Karpas-422 (cell line): ENCODE data around the gene LHFPL4. TPM values are rescaled to one million over a fixed set of nuclear protein-coding genes. Genes with fewer than 3 reads are reported as not detected.
"Not testable (repeated sequence)": the region's sequence is repeated elsewhere in the genome, so short reads cannot be mapped to it uniquely, and the experiment has no call there.

Source experiments
- DNase-seq: peaks from one replicate; pipeline ENCODE4 v3.0.0-alpha.2; 2015
- H2AFZ ChIP-seq: fragments of 200-600 bp; sonication (generic); 2 replicates; pipeline ENCODE4 v1.6.1; 2014; ENCODE audit warnings: antibody characterized with exemption, low read length, mixed read lengths
- H3K27ac ChIP-seq: fragments of 200-600 bp; sonication (generic); 2 replicates; pipeline ENCODE4 v1.5.1; 2014; ENCODE audit warnings: mild to moderate bottlenecking, low read length, moderate library complexity
- H3K27me3 ChIP-seq: fragments of 200-600 bp; sonication (generic); 2 replicates; pipeline ENCODE4 v1.6.1; 2014; ENCODE audit warnings: low read length, mixed read lengths
- H3K36me3 ChIP-seq: fragments of 200-600 bp; sonication (generic); 2 replicates; pipeline ENCODE4 v1.6.1; 2014; ENCODE audit warnings: low read length, mixed read lengths; ENCODE audit not compliant: insufficient read depth
- H3K4me1 ChIP-seq: fragments of 200-600 bp; sonication (generic); 2 replicates; pipeline ENCODE4 v1.6.1; 2014; ENCODE audit warnings: mild to moderate bottlenecking, low read length, mixed read lengths
- H3K4me2 ChIP-seq: fragments of 200-600 bp; sonication (generic); 2 replicates; pipeline ENCODE4 v1.6.1; 2014; ENCODE audit warnings: low read length, low read depth, mild to moderate bottlenecking; ENCODE audit not compliant: poor library complexity, severe bottlenecking
- H3K4me3 ChIP-seq: fragments of 200-600 bp; sonication (generic); 2 replicates; pipeline ENCODE4 v1.5.1; 2014; ENCODE audit warnings: mild to moderate bottlenecking, antibody characterized with exemption, low read length, mixed read lengths
- H3K79me2 ChIP-seq: fragments of 200-600 bp; sonication (generic); 2 replicates; pipeline ENCODE4 v1.6.1; 2014; ENCODE audit warnings: mild to moderate bottlenecking, low read length, mixed read lengths
- H3K9ac ChIP-seq: fragments of 200-600 bp; sonication (generic); 2 replicates; pipeline ENCODE4 v1.6.0; 2014; ENCODE audit warnings: low read length
- H3K9me2 ChIP-seq: fragments of 200-600 bp; sonication (generic), shearing (Covaris generic); replicated peaks from 2 replicates; pipeline ENCODE4 v1.6.0; 2014; ENCODE audit warnings: mild to moderate bottlenecking, low read length, moderate library complexity; ENCODE audit not compliant: insufficient read depth
- H3K9me3 ChIP-seq: fragments of 300-700, 200-600 bp; sonication (generic); 2 replicates; pipeline ENCODE4 v1.6.1; 2014; ENCODE audit warnings: low read length, mixed read lengths
- H4K20me1 ChIP-seq: fragments of 200-600 bp; sonication (generic); 2 replicates; pipeline ENCODE4 v1.6.1; 2014; ENCODE audit warnings: mild to moderate bottlenecking, antibody characterized with exemption, low read length, low read depth; ENCODE audit not compliant: insufficient read depth
- total RNA-seq: library from RNA; depleted of rRNA; stranded (reverse); fragments of >200 nt; shearing (Covaris generic); gene quantifications from 2 replicates; pipeline ENCODE4 v1.2.3, GENCODE V29; 2014; ENCODE audit warnings: low replicate concordance

The LHFPL4 gene
- total RNA-seq, 1 experiment from 2014 or later: not detected

DNA sequence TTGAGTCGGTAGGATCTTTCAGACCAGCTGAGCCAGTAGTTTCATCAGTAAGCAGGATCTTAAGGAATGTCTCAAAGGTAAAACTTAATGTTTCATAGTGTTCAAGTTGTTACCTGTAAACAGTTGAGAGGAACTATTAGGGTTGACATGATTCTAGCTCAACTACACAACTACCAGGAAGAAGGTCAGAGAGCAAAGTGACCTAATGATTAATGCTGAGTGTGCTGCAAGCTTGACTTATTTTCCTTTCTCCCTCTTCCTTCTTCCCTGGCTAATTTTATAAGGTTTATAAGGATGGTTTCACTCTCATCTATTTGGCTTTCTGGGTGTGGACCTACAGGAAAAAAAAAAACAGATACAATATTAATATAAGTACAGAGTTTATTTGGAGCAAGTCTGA lies 30.2 kb upstream of the LHFPL4 start:
- Histone ChIP-seq H3K4me1 (no peaks in the 10 kb centered on the region), H3K4me3 (no peak overlapping the region), H3K9ac (no peak overlapping the region), H3K79me2 (no peaks in the 10 kb centered on the region), H3K27ac (no peak overlapping the region), H3K9me3 (no peaks in the 10 kb centered on the region), H3K36me3 (no peaks in the 10 kb centered on the region), H4K20me1 (no peaks in the 10 kb centered on the region), H3K27me3 (no peaks in the 10 kb centered on the region), H3K9me2 (no peaks in the 10 kb centered on the region), H3K4me2 (no peak overlapping the region), H2AFZ (no peak overlapping the region)
- DNase-seq: no peak

DNA sequence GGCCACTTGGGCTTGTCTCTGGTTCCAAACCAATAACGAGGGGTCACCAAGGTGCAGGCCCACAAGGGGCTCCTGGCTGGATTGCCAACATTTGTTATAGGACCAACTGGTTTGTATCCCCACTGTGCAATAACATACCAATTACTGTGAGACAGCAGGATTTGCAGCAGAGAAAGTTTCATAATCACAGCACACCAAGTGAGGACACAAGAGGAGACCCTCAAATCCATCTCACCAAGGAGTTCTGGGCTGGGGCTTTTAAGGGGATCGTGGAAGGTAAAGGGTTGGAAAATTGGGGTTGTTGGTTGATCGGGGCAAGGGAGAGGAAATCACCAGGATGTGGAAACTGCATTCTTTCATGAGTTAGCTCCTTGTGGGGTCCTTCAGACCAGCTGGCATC lies 29.7 kb upstream of the LHFPL4 start:
- Histone ChIP-seq H3K36me3 (no peaks in the 10 kb centered on the region), H3K4me1 (no peaks in the 10 kb centered on the region), H3K27ac (no peak overlapping the region), H3K79me2 (no peaks in the 10 kb centered on the region), H4K20me1 (no peaks in the 10 kb centered on the region), H3K4me3 (no peak overlapping the region), H3K9me2 (no peaks in the 10 kb centered on the region), H3K9ac (no peak overlapping the region), H3K9me3 (no peaks in the 10 kb centered on the region), H3K27me3 (no peaks in the 10 kb centered on the region), H3K4me2 (no peak overlapping the region), H2AFZ (no peak overlapping the region)
- no peak for DNase-seq

DNA sequence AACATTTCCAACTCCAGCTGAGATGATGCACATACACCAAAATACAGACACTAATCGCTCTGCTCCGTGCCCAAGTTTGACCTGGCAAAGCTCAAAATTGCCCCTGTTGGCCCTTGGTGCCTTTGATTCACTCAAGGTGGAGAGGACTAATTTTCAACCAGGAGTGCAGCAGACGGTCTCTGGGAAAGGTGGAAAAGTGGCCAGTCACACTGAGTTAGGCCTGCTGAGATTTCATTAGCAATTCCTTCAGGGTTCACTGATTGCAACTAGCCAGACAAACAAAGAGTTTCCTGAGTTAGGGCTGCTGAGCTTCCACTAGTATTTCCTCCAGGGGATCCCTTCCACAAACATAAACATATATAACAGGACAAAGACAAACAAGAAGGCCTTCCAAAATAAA lies 28.7 kb upstream of the LHFPL4 start:
- Histone ChIP-seq H3K27me3 (no peaks in the 10 kb centered on the region), H3K79me2 (no peaks in the 10 kb centered on the region), H3K27ac (no peak overlapping the region), H3K36me3 (no peaks in the 10 kb centered on the region), H3K9me2 (no peaks in the 10 kb centered on the region), H3K4me2 (no peak overlapping the region), H3K4me3 (no peak overlapping the region), H4K20me1 (no peaks in the 10 kb centered on the region), H3K9ac (no peak overlapping the region), H2AFZ (no peak overlapping the region), H3K9me3 (no peaks in the 10 kb centered on the region), H3K4me1 (no peaks in the 10 kb centered on the region)
- no peak for DNase-seq

DNA sequence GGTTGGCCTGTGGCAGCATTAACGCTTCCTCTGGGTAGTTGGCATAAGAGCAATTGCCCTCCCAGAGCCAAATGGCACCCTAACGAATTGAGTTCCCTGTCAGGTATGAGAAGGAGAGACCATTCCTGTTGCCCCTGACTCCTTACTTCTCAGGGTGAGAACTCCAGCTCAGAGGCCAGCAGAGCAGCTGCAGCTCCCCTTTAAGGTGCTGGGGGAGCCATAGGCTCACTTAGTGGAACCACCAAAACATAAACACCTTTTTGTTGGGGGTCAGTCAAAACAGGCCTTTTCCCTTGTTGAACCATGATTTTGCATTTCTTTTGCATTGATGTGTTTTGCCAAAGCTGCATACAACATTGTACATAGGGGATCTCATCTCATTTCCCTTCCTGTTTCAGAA lies 28.1 kb upstream of the LHFPL4 start:
- Histone ChIP-seq H3K27ac (no peak overlapping the region), H3K36me3 (no peaks in the 10 kb centered on the region)

DNA sequence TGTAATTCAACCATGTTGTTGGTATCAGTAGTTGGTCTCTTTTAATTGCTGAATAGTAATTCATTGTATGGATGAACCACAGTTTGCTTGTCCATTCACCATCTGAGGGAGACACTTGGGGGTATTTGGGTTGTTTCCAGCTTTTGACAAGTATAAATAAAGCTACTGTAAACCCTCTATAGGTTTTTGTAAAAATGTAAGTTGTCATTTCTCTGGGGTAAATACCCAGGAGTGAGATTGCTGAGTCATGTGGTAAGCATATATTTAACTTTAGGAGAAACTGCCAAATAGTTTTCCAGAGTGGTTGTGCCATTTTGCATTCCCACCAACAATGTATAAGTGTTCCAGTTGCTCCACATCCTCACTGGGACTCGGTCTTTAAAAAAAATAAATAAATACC lies 15.4 kb upstream of the LHFPL4 start:
- DNase-seq: no peak
- no peaks in the 10 kb centered on the region for H4K20me1 ChIP-seq
- H3K79me2 ChIP-seq: no peaks in the 10 kb centered on the region
- H3K27ac ChIP-seq: no peak overlapping the region
- H3K4me1 ChIP-seq: no peaks in the 10 kb centered on the region
- H3K9me3 ChIP-seq: no peaks in the 10 kb centered on the region
- H3K4me3 ChIP-seq: no peak overlapping the region
- no peak overlapping the region for H2AFZ ChIP-seq
- H3K36me3 ChIP-seq: no peaks in the 10 kb centered on the region
- no peak overlapping the region for H3K9ac ChIP-seq
- no peaks in the 10 kb centered on the region for H3K27me3 ChIP-seq
- H3K4me2 ChIP-seq: no peak overlapping the region
- H3K9me2 ChIP-seq: no peaks in the 10 kb centered on the region

More for the DNA sequence above, 28.1 kb upstream of the LHFPL4 start:
- no peaks in the 10 kb centered on the region for H3K79me2 ChIP-seq
- no peaks in the 10 kb centered on the region for H3K4me1 ChIP-seq
- H4K20me1 ChIP-seq: no peaks in the 10 kb centered on the region
- H3K4me3 ChIP-seq: no peak overlapping the region
- no peak overlapping the region for H3K9ac ChIP-seq
- no peak for DNase-seq
- no peaks in the 10 kb centered on the region for H3K9me3 ChIP-seq
- no peaks in the 10 kb centered on the region for H3K27me3 ChIP-seq
- H2AFZ ChIP-seq: no peak overlapping the region
- H3K9me2 ChIP-seq: no peaks in the 10 kb centered on the region
- no peak overlapping the region for H3K4me2 ChIP-seq

DNA sequence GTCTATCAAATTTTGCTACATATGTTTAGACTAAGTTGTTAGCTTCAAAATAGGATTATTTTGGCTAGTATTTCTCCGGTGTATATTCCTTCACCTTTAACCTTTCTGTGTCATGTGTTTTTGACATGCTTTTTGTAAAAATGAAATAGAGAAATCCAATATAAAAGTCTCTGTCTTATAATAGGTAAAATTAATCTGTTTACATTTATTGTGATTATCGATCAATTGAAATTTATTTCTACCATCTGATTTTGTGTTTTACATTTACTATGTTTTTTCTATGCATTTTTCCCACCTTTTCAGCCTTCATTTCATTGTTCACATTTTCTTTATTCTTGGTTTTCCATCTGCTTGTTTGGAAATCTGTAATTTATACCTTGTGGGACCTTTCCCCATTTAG lies 11.7 kb upstream of the LHFPL4 start:
- H4K20me1 ChIP-seq: no peaks in the 10 kb centered on the region
- no peak overlapping the region for H3K27ac ChIP-seq
- H3K9me3 ChIP-seq: no peaks in the 10 kb centered on the region
- no peak overlapping the region for H3K4me2 ChIP-seq
- no peak for DNase-seq
- H3K9me2 ChIP-seq: no peaks in the 10 kb centered on the region
- H3K4me3 ChIP-seq: no peak overlapping the region
- H3K79me2 ChIP-seq: no peaks in the 10 kb centered on the region
- no peaks in the 10 kb centered on the region for H3K27me3 ChIP-seq
- no peaks in the 10 kb centered on the region for H3K36me3 ChIP-seq
- H2AFZ ChIP-seq: no peak overlapping the region
- H3K4me1 ChIP-seq: no peaks in the 10 kb centered on the region
- no peak overlapping the region for H3K9ac ChIP-seq

DNA sequence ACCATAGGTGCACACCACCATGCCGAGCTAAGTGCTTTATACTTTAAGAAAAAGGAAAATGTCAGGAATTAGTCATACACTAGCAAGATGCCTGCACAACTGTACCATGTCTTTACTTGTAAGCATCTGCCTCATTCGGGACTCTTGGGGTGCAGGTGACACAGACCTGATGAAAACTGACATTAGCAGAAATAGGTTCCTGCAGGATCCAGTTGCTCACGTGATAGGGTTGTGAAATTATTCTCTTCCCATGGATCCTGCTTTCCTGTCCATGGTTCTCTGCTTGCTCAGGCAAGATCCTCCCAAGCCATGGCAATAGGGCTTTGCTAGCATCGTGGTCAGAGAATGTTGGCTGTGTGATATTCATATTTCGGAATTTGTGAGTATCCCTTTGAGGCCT lies 10.2 kb upstream of the LHFPL4 start:
- no peaks in the 10 kb centered on the region for H4K20me1 ChIP-seq
- no peak overlapping the region for H3K27ac ChIP-seq
- no peak overlapping the region for H2AFZ ChIP-seq
- H3K79me2 ChIP-seq: no peaks in the 10 kb centered on the region
- no peak overlapping the region for H3K4me2 ChIP-seq
- no peaks in the 10 kb centered on the region for H3K9me2 ChIP-seq
- H3K9ac ChIP-seq: no peak overlapping the region
- no peaks in the 10 kb centered on the region for H3K4me1 ChIP-seq
- no peak overlapping the region for H3K4me3 ChIP-seq
- H3K36me3 ChIP-seq: no peaks in the 10 kb centered on the region
- no peaks in the 10 kb centered on the region for H3K9me3 ChIP-seq
- no peak for DNase-seq
- H3K27me3 ChIP-seq: no peaks in the 10 kb centered on the region

DNA sequence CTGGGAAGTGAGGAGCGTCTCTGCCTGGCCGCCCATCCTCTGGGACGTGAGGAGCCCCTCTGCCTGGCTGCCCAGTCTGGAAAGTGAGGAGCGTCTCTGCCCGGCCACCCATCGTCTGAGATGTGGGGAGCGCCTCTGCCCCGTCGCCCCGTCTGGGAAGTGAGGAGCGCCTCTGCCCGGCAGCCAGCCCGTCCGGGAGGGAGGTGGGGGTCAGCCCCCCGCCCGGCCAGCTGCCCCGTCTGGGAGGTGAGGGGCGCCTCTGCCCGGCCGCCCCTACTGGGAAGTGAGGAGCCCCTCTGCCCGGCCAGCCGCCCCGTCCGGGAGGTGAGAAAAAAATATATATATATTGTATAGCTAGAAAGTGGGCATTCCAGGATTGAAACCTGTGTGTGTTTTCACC lies 6.4 kb upstream of the LHFPL4 start:
- not testable (repeated sequence) for H3K4me2 ChIP-seq, H3K79me2 ChIP-seq, H3K4me1 ChIP-seq, H3K27ac ChIP-seq, DNase-seq, H3K27me3 ChIP-seq, H2AFZ ChIP-seq, H4K20me1 ChIP-seq, H3K36me3 ChIP-seq, H3K9ac ChIP-seq, H3K9me2 ChIP-seq, H3K4me3 ChIP-seq, H3K9me3 ChIP-seq

DNA sequence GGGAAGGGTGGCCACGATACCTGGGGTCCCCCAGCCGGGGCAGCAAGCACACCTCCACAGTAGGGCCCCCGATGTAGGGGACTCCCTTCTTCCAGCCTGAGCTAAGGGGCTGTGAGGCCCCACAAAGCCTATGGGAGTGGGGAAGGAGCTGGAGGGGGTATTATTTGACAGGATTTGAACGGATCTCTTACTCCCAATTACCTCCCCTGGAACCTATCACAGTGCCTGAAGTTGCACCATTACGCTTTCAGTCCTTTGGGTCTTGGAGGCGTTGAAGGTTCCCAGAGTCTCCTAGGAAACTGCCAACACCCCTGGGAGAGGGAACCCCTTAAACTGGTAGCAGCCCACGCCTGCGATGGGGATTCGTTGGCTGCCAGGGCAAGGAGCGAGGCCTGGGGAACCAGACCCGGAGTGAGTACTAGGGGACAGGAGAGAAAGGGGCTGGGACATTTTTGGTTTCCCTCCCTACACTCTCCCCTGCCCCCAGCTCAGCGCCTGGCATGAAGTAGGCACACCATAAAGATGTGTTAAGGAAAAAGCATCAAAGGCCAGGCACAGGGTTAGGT lies 409 bp upstream of the LHFPL4 start:
- Histone ChIP-seq H3K9me2 (no peaks in the 10 kb centered on the region), H3K27ac (no peak overlapping the region), H3K27me3 (no peaks in the 10 kb centered on the region), H2AFZ (no peak overlapping the region), H3K4me3 (no peak overlapping the region), H3K79me2 (no peaks in the 10 kb centered on the region), H4K20me1 (no peaks in the 10 kb centered on the region), H3K9me3 (no peaks in the 10 kb centered on the region), H3K4me2 (no peak overlapping the region), H3K4me1 (no peaks in the 10 kb centered on the region), H3K9ac (no peak overlapping the region), H3K36me3 (no peaks in the 10 kb centered on the region)
- DNase-seq: no peak
